ENCODE measurements around the gene EFNA3.

- TF ChIP-seq ZBTB7A (IDR thresholded peaks at IDR 0.05; ENCODE audit: borderline replicate concordance, control insufficient read depth, low read depth, low read length) (no peak), MEIS2 (IDR thresholded peaks at IDR 0.05; ENCODE audit: partially characterized antibody) (no peak), CREB5 (CRISPR knock-in tag; IDR thresholded peaks at IDR 0.05) (no peak), MLX (CRISPR knock-in tag; conservative IDR thresholded peaks at IDR 0.05) (no peak), EZH2 (IDR thresholded peaks at IDR 0.05; ENCODE audit: borderline replicate concordance, low read depth, low read length) (no peak), ZNF184 (CRISPR knock-in tag; IDR thresholded peaks at IDR 0.05) (no peak), U2AF1 (optimal IDR thresholded peaks at IDR 0.05; ENCODE audit: low read depth, low read length) (no peak)
- TF ChIP-seq, protein P1, sequence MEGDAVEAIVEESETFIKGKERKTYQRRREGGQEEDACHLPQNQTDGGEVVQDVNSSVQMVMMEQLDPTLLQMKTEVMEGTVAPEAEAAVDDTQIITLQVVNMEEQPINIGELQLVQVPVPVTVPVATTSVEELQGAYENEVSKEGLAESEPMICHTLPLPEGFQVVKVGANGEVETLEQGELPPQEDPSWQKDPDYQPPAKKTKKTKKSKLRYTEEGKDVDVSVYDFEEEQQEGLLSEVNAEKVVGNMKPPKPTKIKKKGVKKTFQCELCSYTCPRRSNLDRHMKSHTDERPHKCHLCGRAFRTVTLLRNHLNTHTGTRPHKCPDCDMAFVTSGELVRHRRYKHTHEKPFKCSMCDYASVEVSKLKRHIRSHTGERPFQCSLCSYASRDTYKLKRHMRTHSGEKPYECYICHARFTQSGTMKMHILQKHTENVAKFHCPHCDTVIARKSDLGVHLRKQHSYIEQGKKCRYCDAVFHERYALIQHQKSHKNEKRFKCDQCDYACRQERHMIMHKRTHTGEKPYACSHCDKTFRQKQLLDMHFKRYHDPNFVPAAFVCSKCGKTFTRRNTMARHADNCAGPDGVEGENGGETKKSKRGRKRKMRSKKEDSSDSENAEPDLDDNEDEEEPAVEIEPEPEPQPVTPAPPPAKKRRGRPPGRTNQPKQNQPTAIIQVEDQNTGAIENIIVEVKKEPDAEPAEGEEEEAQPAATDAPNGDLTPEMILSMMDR (IDR thresholded peaks at IDR 0.05 in 2 of 3, conservative IDR thresholded peaks at IDR 0.05 in 1 of 3; ENCODE audit: insufficient read depth in 2 of 3, low read depth in 1 of 3, low read length in 3 of 3), result 0 out of 6 replicates have a peak, but pooled peaks of 1 of the 3 experiments have one; percentile 9
These were observed 46.9 kb downstream of the EFNA3 start for GRCh38 chr1:155125511-155125945.
